ENCODE results near the gene KCNQ1OT1. TPM values are rescaled to one million over a fixed set of nuclear protein-coding genes. Genes with fewer than 3 reads are reported as not detected.

Gene KCNQ1OT1
- polyA plus RNA-seq, 1 of the 3 experiments (the other 2 are of a cell fraction) = 0.03 TPM

- no peak for TF ChIP-seq REST (IDR thresholded peaks at IDR 0.05; ENCODE audit: low read depth, low read length)
- TF ChIP-seq GATA2 (CRISPR knock-in tag; IDR thresholded peaks at IDR 0.05) = no peak
- TF ChIP-seq FOXM1 (IDR thresholded peaks at IDR 0.05; ENCODE audit: low read depth) = no peak
Measured at GRCh38 chr11:2673871-2674471, 25.8 kb downstream of the KCNQ1OT1 start (continued).

DNA sequence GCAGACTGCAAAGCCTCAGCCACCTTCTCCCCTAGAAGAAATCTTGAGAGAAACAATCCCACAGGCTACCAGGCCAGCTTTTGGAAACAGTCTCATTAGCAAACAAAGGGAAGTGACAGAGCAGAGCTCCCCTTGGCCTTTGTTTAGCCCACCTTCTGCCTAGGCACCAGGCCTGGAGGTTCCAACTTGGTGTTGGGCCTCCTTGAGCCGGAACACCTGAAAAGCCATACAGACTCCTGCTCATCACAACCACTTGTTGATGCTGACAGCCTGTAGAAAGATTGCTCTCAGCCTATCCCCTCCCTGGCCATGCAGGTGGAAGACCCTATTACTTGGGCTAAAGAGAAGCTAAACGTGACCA, 26.6 kb downstream of the KCNQ1OT1 start:
- POLR2A ChIA-PET = interaction anchor here (2.2 kb wide), 1 partner anchor 212 kb away, joined by 9 read pairs; the partner anchor contains the start of gene CDKN1C
- no peak for DNase-seq
- Histone ChIP-seq H3K9ac (no peak overlapping the region), H3K27ac (ENCODE audit: low read depth in 2 of 2, low read length in 1 of 2) (no peak overlapping the region; a peak in 1 of 4 replicates), H3K27me3 (ENCODE audit: insufficient read depth) (no peaks in the 10 kb centered on the region), H3F3A (replicated peaks; ENCODE audit: insufficient read depth) (no peaks in the 10 kb centered on the region), H3K79me2 (ENCODE audit: insufficient read depth) (peaks cover 8% of the 10 kb centered on the region; the same call in 1 of the 2 replicates), H3K4me1 (ENCODE audit: control insufficient read depth in 1 of 2, insufficient read depth in 2 of 2, low read depth in 1 of 2, low read length in 1 of 2) (peaks cover 0 to 67% of the 10 kb centered on the region in 2 experiments; a peak in 2 of 4 replicates), H3K9me3 (no peaks in the 10 kb centered on the region), H4K20me1 (ENCODE audit: insufficient read depth) (no peaks in the 10 kb centered on the region), H2AFZ (ENCODE audit: low read depth) (no peak overlapping the region), H3K36me3 (replicated peaks in 1 of 2; ENCODE audit: control insufficient read depth in 1 of 2, insufficient read depth in 2 of 2, low read length in 1 of 2) (no peaks in the 10 kb centered on the region), H3K4me3 (ENCODE audit: low read depth in 2 of 2, low read length in 1 of 2) (no peak overlapping the region), H3K4me2 (no peak overlapping the region), H3K9me2 (no peaks in the 10 kb centered on the region)
- no CpG with 5 or more reads among the region's 2 CpGs for WGBS (ENCODE audit: low lambda C conversion rate)
- TF ChIP-seq POLR2AphosphoS5 (IDR thresholded peaks at IDR 0.05; ENCODE audit: low read depth, low read length) (no peak), JUND (IDR thresholded peaks at IDR 0.05) (no peak), GATA2 (CRISPR knock-in tag; IDR thresholded peaks at IDR 0.05) (no peak), FOXM1 (IDR thresholded peaks at IDR 0.05; ENCODE audit: low read depth) (no peak), RAD21 (IDR thresholded peaks at IDR 0.05; ENCODE audit: low read length) (no peak), SMC3 (IDR thresholded peaks at IDR 0.05; ENCODE audit: low read depth, low read length) (no peak), TEAD4 (IDR thresholded peaks at IDR 0.05; ENCODE audit: borderline replicate concordance, insufficient read depth) (no peak), MXI1 (IDR thresholded peaks at IDR 0.05; ENCODE audit: low read depth, low read length) (no peak), CHD2 (IDR thresholded peaks at IDR 0.05; ENCODE audit: low read length, partially characterized antibody) (no peak), USF2 (IDR thresholded peaks at IDR 0.05; ENCODE audit: borderline replicate concordance, low read depth, low read length) (no peak), GABPA (IDR thresholded peaks at IDR 0.05; ENCODE audit: low read depth) (no peak), MEF2A (IDR thresholded peaks at IDR 0.05; ENCODE audit: borderline replicate concordance, low read depth) (no peak), FOXJ3 (CRISPR knock-in tag; IDR thresholded peaks at IDR 0.05) (no peak), FOSL2 (IDR thresholded peaks at IDR 0.05; ENCODE audit: borderline replicate concordance, low read depth) (no peak)
- CTCF ChIA-PET = interaction anchor here (1.3 to 9.2 kb wide), 4 partner anchors 141 to 218 kb away, joined by 3 to 64 read pairs (median 8); no protein-coding TSS in a partner anchor

Measured in SK-N-SH (cell line).